Left colon (tissue), 2 donors: ENCODE results near the gene PAQR5. TPM values are rescaled to one million over a fixed set of nuclear protein-coding genes. Genes with fewer than 3 reads are reported as not detected.
"Not testable (repeated sequence)": the region's sequence is repeated elsewhere in the genome, so short reads cannot be mapped to it uniquely, and the experiment has no call there.

Experiments
- ATAC-seq: fragments of 200-7000 bp; cut with Tn5 transposase; one replicate; pipeline ENCODE4 v1.9.1; 2020; ENCODE audit warnings: mild to moderate bottlenecking, moderate library complexity
- DNase-seq, 2 donors: peaks; one replicate each; pipeline ENCODE4 v3.0.0-alpha.2; 2020
- intact Hi-C, 2 donors: fragments of 100-400 bp; cut with DNase I in 1 of 2; cut with micrococcal nuclease in 1 of 2; formaldehyde crosslinking; loops; one replicate each; pipeline versions ENCODE4 v1.11.2 to v1.14.0; 2022; cut with DNase I, micrococcal nuclease
- total RNA-seq, 2 donors: library from RNA; stranded (reverse); fragmentation: NEBNext Ultra II Directional; extraction: Animal tissue kit (Norgen Biotek cat#: 25700); gene quantifications; one replicate each; pipeline ENCODE4 v1.2.1, GENCODE V29; 2021
- donor health status: DM: no; HTN: no; CAD: no.
- donor health status: DM: yes; HTN: yes; CAD: no.

The PAQR5 gene
- total RNA-seq, 2 donors from 2014 or later = 62.3 to 63.6 TPM

- ATAC-seq = peak; percentile 22
- no peak for DNase-seq
- intact Hi-C loops = no loop called here
These were observed 81.5 kb downstream of the PAQR5 start for GRCh38 chr15:69380100-69380725.

- ATAC-seq (no peak), DNase-seq (no peak)
- intact Hi-C loops = no loop called here
These were observed 82.0 kb downstream of the PAQR5 start for GRCh38 chr15:69380726-69381105.

- ATAC-seq, DNase-seq, intact Hi-C loops: not testable (repeated sequence)
These were observed 83.5 kb downstream of the PAQR5 start for GRCh38 chr15:69382176-69382575.

- DNase-seq, intact Hi-C loops, ATAC-seq: not testable (repeated sequence)
These were observed 85.4 kb downstream of the PAQR5 start for GRCh38 chr15:69384066-69384465.

- intact Hi-C loops = no loop called here
- ATAC-seq (no peak), DNase-seq (no peak)
These were observed 86.2 kb downstream of the PAQR5 start for GRCh38 chr15:69384626-69385598.

GRCh38 chr15:69385831-69386230 lies 87.1 kb downstream of the PAQR5 start:
- DNase-seq (no peak), ATAC-seq (no peak)
- intact Hi-C loops = no loop called here

GRCh38 chr15:69386284-69386683 lies 87.6 kb downstream of the PAQR5 start:
- no peak for DNase-seq
- intact Hi-C loops = no loop called here
- no peak for ATAC-seq

GRCh38 chr15:69388260-69388705 lies 89.6 kb downstream of the PAQR5 start:
- no peak for ATAC-seq
- DNase-seq = no peak
- intact Hi-C loops = no loop called here

- intact Hi-C loops = no loop called here
- ATAC-seq (no peak), DNase-seq (no peak)
These were observed 90.7 kb downstream of the PAQR5 start for GRCh38 chr15:69389426-69389825.

- intact Hi-C loops = no loop called here
These were observed 91.9 kb downstream of the PAQR5 start for GRCh38 chr15:69390575-69390974.

GRCh38 chr15:69391046-69391757 lies 92.5 kb downstream of the PAQR5 start:
- no peak for DNase-seq
- intact Hi-C loops = no loop called here
- no peak for ATAC-seq

More at GRCh38 chr15:69390575-69390974, 91.9 kb downstream of the PAQR5 start:
- DNase-seq (no peak), ATAC-seq (no peak)

GRCh38 chr15:69392352-69392751 lies 93.6 kb downstream of the PAQR5 start:
- intact Hi-C loops = no loop called here
- DNase-seq (no peak), ATAC-seq (no peak)

- DNase-seq (no peak), ATAC-seq (peak; percentile 37)
- intact Hi-C loops = no loop called here
These were observed 95.2 kb downstream of the PAQR5 start for GRCh38 chr15:69393831-69394491.

- intact Hi-C loops = loop anchor here (5.0 kb wide), 1 partner anchor 337 kb away; no protein-coding TSS in a partner anchor
- ATAC-seq (peak; percentile 84), DNase-seq (peak; percentile 48 to 87)
These were observed 96.0 kb downstream of the PAQR5 start for GRCh38 chr15:69394556-69395282.

- intact Hi-C loops = loop anchor here (5.0 kb wide), 1 partner anchor 338 kb away; no protein-coding TSS in a partner anchor
- ATAC-seq (no peak), DNase-seq (no peak)
These were observed 96.7 kb downstream of the PAQR5 start for GRCh38 chr15:69395460-69395859.

GRCh38 chr15:69395991-69396390 lies 97.3 kb downstream of the PAQR5 start:
- no peak for ATAC-seq
- DNase-seq = no peak
- intact Hi-C loops = loop anchor here (5.0 kb wide), 1 partner anchor 339 kb away; no protein-coding TSS in a partner anchor

- DNase-seq (no peak), ATAC-seq (no peak)
- intact Hi-C loops = loop anchor here (5.0 kb wide), 1 partner anchor 341 kb away; no protein-coding TSS in a partner anchor
These were observed 99.8 kb downstream of the PAQR5 start for GRCh38 chr15:69398491-69398891.

- DNase-seq (no peak), ATAC-seq (no peak)
- intact Hi-C loops = no loop called here
These were observed 102.1 kb downstream of the PAQR5 start for GRCh38 chr15:69400850-69401249.
